ENCODE measurements around the gene CLSTN1. TPM values are rescaled to one million over a fixed set of nuclear protein-coding genes. Genes with fewer than 3 reads are reported as not detected.
"Not testable (repeated sequence)": the region's sequence is repeated elsewhere in the genome, so short reads cannot be mapped to it uniquely, and the experiment has no call there.

CLSTN1 gene
- total RNA-seq, 1 donor from 2014 or later: 126 TPM

DNA sequence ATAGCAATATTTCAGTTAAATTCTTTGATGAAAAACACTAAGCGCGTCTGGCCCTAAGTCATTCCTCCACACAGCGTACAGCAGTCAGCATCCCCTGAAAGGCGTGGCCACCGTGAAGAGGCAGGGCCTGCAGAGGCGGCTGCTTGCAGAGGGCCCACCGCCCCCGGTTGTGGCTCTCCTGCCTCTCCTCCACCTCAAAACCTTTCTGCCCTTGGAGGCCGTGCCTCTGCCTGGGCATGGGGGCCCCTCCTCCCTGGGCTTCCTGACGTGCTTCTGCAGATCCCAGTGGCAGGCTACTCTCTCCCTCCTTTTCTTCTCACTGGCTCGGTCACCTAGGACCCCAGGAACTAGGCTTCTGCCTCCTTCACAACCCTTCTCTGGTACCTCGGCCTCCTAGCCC lies 16.2 kb downstream of the CLSTN1 start:
- Mint-ChIP-seq H3K27ac (ENCODE audit: unreplicated experiment) (no peak overlapping the region), H3K4me3 (ENCODE audit: unreplicated experiment) (no peak overlapping the region), H3K9me3 (ENCODE audit: low read depth) (no peaks in the 10 kb centered on the region), H3K36me3 (ENCODE audit: low read depth) (no peaks in the 10 kb centered on the region), H3K4me1 (ENCODE audit: low read depth) (peaks cover 21% of the 10 kb centered on the region), H3K27me3 (ENCODE audit: low read depth) (no peaks in the 10 kb centered on the region)
- peak; percentile 68 for DNase-seq (ENCODE audit: low spot score)
- TF ChIP-seq, protein P1, sequence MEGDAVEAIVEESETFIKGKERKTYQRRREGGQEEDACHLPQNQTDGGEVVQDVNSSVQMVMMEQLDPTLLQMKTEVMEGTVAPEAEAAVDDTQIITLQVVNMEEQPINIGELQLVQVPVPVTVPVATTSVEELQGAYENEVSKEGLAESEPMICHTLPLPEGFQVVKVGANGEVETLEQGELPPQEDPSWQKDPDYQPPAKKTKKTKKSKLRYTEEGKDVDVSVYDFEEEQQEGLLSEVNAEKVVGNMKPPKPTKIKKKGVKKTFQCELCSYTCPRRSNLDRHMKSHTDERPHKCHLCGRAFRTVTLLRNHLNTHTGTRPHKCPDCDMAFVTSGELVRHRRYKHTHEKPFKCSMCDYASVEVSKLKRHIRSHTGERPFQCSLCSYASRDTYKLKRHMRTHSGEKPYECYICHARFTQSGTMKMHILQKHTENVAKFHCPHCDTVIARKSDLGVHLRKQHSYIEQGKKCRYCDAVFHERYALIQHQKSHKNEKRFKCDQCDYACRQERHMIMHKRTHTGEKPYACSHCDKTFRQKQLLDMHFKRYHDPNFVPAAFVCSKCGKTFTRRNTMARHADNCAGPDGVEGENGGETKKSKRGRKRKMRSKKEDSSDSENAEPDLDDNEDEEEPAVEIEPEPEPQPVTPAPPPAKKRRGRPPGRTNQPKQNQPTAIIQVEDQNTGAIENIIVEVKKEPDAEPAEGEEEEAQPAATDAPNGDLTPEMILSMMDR (IDR thresholded peaks at IDR 0.05): no peak

DNA sequence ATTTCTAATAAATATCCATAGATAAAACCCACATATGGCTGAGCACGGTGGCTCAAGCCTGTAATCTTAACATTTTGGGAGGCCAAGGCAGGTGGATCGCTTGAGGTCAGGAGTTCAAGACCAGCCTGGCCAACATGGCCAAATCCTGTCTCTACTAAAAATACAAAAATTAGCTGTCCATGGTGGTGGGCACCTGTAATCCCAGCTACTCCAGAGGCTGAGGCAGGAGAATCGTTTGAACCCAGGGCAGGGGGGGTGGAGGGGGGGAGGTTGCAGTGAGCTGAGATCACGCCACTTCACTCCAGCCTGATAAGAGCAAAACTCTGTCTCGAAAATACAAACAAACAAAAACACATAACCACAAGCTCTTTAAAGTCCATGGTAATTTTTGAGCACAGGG lies 17.8 kb downstream of the CLSTN1 start:
- not testable (repeated sequence) for H3K9me3 Mint-ChIP-seq (ENCODE audit: low read depth); H3K27me3 Mint-ChIP-seq (ENCODE audit: low read depth); H3K4me3 Mint-ChIP-seq (ENCODE audit: unreplicated experiment); H3K27ac Mint-ChIP-seq (ENCODE audit: unreplicated experiment); H3K36me3 Mint-ChIP-seq (ENCODE audit: low read depth)
- peaks cover 18% of the 10 kb centered on the region for H3K4me1 Mint-ChIP-seq (ENCODE audit: low read depth)
- peak; percentile 12 for DNase-seq (ENCODE audit: low spot score)

DNA sequence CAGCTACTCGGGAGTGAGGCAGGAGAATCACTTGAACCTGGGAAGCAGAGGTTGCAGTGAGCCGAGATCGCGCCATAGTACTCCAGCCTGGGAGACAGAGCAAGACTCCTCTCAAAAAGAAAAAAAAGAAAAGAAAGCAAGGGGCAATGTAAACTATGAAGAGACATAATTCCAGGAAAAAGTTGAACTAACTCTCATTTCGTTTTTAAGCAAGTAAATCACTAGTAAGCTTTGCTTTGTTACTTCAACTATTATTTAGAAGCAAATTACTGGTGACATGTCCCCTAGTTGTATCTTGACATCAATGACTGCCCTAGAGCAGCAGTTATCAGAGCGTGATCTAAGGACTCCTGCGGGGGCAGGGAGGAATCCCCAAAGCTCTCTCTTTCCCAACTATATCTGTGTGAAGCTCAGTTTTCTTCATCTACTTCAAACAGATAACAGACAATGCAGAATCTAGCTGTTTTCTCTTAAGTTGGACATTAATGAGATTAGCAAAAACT lies 18.7 kb downstream of the CLSTN1 start:
- DNase-seq (ENCODE audit: low spot score): no peak
- H3K4me3 Mint-ChIP-seq (ENCODE audit: unreplicated experiment): no peak overlapping the region
- no peak overlapping the region for H3K27ac Mint-ChIP-seq (ENCODE audit: unreplicated experiment)
- peaks cover 18% of the 10 kb centered on the region for H3K4me1 Mint-ChIP-seq (ENCODE audit: low read depth)
- no peaks in the 10 kb centered on the region for H3K9me3 Mint-ChIP-seq (ENCODE audit: low read depth)
- no peaks in the 10 kb centered on the region for H3K27me3 Mint-ChIP-seq (ENCODE audit: low read depth)
- no peaks in the 10 kb centered on the region for H3K36me3 Mint-ChIP-seq (ENCODE audit: low read depth)
- TF ChIP-seq, protein P1 (IDR thresholded peaks at IDR 0.05): no peak

DNA sequence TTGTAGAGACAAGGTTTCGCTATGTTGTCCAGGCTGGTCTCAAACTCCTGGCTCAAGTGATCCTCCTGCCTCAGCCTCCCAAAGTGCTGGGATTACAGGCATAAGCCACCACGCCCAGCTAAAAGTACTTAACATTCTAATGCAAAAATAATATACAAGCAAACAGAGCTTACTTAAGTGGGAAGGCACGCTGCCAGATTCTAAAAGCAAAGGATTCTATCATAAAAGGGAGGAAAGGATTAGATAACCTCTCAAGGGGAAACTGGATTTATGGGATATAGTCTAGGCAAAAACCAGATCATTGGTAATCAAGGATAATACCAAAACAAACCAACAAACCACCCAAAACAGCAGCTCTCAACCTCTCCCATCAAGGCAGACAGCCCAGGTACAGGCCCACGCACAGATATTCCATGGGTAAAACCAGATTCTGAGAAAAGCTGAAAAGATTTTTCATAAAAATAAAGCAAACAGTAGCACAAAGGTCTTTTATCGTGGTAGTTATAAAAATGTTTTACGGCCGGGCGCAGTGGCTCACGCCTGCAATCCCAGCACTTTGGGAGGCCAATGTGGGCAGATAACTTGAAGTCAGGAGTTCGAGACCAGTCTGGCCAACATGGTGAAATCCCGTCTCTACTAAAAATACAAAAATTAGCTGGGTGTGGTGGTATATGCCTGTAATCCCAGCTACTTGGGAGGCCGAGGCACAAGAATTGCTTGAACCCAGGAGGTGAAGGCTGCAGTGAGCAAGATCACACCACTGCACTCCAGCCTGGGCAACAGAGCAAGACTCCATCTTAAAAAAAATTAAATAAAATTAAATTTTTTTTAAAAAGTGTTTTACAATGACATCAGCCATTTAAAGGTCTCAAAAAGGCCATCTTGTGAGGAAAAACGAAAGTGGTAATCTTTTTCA lies 20.5 kb downstream of the CLSTN1 start:
- peaks cover 17% of the 10 kb centered on the region for H3K4me1 Mint-ChIP-seq (ENCODE audit: low read depth)
- H3K27ac Mint-ChIP-seq (ENCODE audit: unreplicated experiment); H3K36me3 Mint-ChIP-seq (ENCODE audit: low read depth); H3K27me3 Mint-ChIP-seq (ENCODE audit: low read depth); H3K9me3 Mint-ChIP-seq (ENCODE audit: low read depth); H3K4me3 Mint-ChIP-seq (ENCODE audit: unreplicated experiment): not testable (repeated sequence)
- DNase-seq (ENCODE audit: low spot score): peak; percentile 5

DNA sequence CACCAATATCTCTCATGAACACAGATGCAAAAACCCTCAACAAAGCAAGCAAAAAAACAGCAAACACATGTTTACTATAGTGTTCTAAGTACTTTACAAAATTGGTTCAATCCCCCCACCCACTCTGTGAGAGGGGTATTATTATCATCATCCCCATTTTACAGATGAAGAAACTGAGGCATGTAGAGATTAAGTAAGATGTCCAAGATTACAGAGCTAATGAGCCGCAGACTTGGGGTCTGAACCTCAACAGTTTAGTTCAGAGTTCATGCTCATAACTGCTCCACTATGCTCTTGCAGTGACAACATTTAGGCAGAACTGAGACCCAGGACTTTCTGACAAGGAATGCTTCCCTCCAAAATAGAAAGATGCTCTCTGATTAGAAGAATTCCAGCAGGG lies 21.9 kb downstream of the CLSTN1 start:
- Mint-ChIP-seq H3K4me3 (ENCODE audit: unreplicated experiment) (no peak overlapping the region), H3K4me1 (ENCODE audit: low read depth) (peaks cover 23% of the 10 kb centered on the region), H3K36me3 (ENCODE audit: low read depth) (no peaks in the 10 kb centered on the region), H3K27ac (ENCODE audit: unreplicated experiment) (no peak overlapping the region), H3K27me3 (ENCODE audit: low read depth) (no peaks in the 10 kb centered on the region), H3K9me3 (ENCODE audit: low read depth) (no peaks in the 10 kb centered on the region)
- TF ChIP-seq, protein P1 (IDR thresholded peaks at IDR 0.05): no peak
- no peak for DNase-seq (ENCODE audit: low spot score)

DNA sequence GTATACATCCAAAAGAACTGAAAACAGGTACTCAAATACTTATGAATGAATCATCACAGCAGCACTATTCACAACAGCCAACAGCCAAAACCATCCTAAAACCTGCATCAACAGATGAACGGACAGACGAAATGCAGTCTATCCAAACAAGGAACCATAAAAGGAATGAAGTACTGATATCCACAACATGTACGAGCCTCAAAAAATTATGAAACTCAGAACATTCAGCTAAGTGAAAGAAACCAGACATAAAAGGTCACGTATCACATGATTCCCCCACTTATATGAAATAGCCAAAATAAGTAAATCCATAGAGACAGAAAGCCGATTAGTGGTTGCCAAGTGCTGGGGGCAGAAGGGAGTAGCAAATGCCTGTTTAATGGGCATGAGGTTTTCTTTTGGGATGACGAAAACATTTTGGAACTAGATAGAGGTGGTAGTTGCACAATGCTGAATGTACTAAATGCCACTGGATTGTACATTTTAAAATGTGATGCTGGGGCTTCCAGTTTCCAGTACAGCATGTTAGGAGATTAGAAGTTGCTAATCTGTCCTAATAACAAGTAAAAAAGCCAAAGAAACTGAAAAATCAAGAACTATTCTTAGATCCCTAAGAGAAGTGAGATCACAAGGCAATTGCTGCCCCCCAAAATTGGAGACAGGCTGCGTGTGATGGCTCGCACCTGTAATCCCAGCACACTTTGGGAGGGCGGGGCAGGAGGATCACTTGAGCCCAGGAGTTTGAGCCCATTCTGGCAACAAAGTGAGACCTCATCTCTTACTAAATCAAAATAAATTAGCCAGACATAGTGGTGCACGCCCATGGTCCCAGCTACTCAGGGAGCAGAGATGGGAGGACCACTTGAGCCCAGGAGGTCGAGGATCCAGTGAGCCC lies 25.3 kb downstream of the CLSTN1 start:
- Mint-ChIP-seq H3K4me1 (ENCODE audit: low read depth) (peaks cover 38% of the 10 kb centered on the region), H3K9me3 (ENCODE audit: low read depth) (no peaks in the 10 kb centered on the region), H3K27me3 (ENCODE audit: low read depth) (no peaks in the 10 kb centered on the region), H3K36me3 (ENCODE audit: low read depth) (no peaks in the 10 kb centered on the region), H3K4me3 (ENCODE audit: unreplicated experiment) (no peak overlapping the region), H3K27ac (ENCODE audit: unreplicated experiment) (no peak overlapping the region)
- DNase-seq (ENCODE audit: low spot score): peak; percentile 25
- TF ChIP-seq, protein P1 (IDR thresholded peaks at IDR 0.05): no peak

Data from chondrocyte (in vitro differentiated cells).